ENCODE data around the gene HLA-DPB1.

DNA sequence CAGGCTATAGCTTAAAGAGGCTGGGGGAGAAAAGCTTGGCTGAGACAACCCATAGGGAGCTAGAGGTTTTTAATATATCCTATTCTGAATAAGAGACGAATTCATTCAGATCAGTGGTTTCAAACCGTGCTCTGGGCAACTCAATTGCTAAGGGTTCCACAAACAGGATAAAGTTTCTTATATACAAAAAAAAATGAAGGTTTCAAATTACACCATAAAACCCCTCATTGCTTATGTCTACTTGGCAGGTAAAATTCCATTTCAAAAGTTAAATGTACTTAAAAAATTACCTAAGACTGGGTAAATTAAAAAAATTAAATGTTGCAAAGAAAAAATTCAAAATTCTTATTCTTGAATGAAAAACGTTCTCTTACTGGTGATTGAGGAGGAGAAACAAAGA is 2.7 kb downstream of the HLA-DPB1 start:
- TF ChIP-seq, protein P1, sequence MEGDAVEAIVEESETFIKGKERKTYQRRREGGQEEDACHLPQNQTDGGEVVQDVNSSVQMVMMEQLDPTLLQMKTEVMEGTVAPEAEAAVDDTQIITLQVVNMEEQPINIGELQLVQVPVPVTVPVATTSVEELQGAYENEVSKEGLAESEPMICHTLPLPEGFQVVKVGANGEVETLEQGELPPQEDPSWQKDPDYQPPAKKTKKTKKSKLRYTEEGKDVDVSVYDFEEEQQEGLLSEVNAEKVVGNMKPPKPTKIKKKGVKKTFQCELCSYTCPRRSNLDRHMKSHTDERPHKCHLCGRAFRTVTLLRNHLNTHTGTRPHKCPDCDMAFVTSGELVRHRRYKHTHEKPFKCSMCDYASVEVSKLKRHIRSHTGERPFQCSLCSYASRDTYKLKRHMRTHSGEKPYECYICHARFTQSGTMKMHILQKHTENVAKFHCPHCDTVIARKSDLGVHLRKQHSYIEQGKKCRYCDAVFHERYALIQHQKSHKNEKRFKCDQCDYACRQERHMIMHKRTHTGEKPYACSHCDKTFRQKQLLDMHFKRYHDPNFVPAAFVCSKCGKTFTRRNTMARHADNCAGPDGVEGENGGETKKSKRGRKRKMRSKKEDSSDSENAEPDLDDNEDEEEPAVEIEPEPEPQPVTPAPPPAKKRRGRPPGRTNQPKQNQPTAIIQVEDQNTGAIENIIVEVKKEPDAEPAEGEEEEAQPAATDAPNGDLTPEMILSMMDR (IDR thresholded peaks at IDR 0.05): no peak
- TF ChIP-seq POLR2A (IDR thresholded peaks at IDR 0.05): no peak
- no peak for TF ChIP-seq POLR2AphosphoS5 (IDR thresholded peaks at IDR 0.05)
